Effector CD8-positive, alpha-beta T cell (primary cell): ENCODE results near the gene ARVCF.

Experiments
- DNase-seq: peaks from one replicate; lab custom pipeline; 2025; lab: John Stamatoyannopoulos, UW

Gene ARVCF

GRCh38 chr22:20015971-20016733, 471 bp downstream of the ARVCF start:
- DNase-seq: no peak

GRCh38 chr22:20015187-20015625, 1.4 kb downstream of the ARVCF start:
- no peak for DNase-seq

- DNase-seq: no peak
Observed at GRCh38 chr22:20014526-20015186, 2.0 kb downstream of the ARVCF start.

- peak; percentile 20 for DNase-seq
Observed at GRCh38 chr22:20013382-20013871, 3.2 kb downstream of the ARVCF start.

- DNase-seq: no peak
Observed at GRCh38 chr22:20012741-20013331, 3.8 kb downstream of the ARVCF start.

GRCh38 chr22:20011993-20012740, 4.5 kb downstream of the ARVCF start:
- DNase-seq: no peak

- DNase-seq: no peak
Observed at GRCh38 chr22:20011123-20011992, 5.3 kb downstream of the ARVCF start.

GRCh38 chr22:20010307-20011122, 6.1 kb downstream of the ARVCF start:
- DNase-seq: no peak

GRCh38 chr22:20009582-20010306, 6.9 kb downstream of the ARVCF start:
- DNase-seq: no peak

GRCh38 chr22:20009018-20009491, 7.6 kb downstream of the ARVCF start:
- no peak for DNase-seq

GRCh38 chr22:20008221-20008995, 8.2 kb downstream of the ARVCF start:
- no peak for DNase-seq

- DNase-seq: no peak
Observed at GRCh38 chr22:20004464-20004863, 12.2 kb downstream of the ARVCF start.

GRCh38 chr22:20003304-20003703, 13.3 kb downstream of the ARVCF start:
- no peak for DNase-seq

- DNase-seq: no peak
Observed at GRCh38 chr22:20002636-20003035, 14.0 kb downstream of the ARVCF start.

- DNase-seq: no peak
Observed at GRCh38 chr22:20002128-20002527, 14.5 kb downstream of the ARVCF start.

- no peak for DNase-seq
Observed at GRCh38 chr22:20001082-20001638, 15.5 kb downstream of the ARVCF start.

- DNase-seq: no peak
Observed at GRCh38 chr22:20000246-20001081, 16.2 kb downstream of the ARVCF start.
